Germinal center (tissue), 1 donor: ENCODE data around the gene LAG3.
"Not testable (repeated sequence)": the region's sequence is repeated elsewhere in the genome, so short reads cannot be mapped to it uniquely, and the experiment has no call there.

ENCODE experiments used
- DNase-seq: peaks from one replicate; pipeline ENCODE4 v3.0.0; 2012; ENCODE audit warnings: mixed read lengths, low spot score

Gene LAG3

DNA sequence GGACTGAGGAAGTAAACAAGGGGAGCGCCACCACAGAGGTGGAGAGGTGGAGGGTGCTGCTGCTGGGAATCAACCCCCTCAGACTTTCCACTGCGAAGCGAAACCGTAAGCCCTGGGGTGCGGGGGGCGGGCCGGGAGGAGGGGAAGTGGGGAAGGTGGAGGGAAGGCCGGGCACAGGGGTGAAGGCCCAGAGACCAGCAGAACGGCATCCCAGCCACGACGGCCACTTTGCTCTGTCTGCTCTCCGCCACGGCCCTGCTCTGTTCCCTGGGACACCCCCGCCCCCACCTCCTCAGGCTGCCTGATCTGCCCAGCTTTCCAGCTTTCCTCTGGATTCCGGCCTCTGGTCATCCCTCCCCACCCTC is at the start of gene LAG3:
TSS of gene LAG3 (plus strand) at position 190 of the 365 bp plus-strand sequence. CDS start 333 bp downstream, outside the sequence.
- no peak for DNase-seq

DNA sequence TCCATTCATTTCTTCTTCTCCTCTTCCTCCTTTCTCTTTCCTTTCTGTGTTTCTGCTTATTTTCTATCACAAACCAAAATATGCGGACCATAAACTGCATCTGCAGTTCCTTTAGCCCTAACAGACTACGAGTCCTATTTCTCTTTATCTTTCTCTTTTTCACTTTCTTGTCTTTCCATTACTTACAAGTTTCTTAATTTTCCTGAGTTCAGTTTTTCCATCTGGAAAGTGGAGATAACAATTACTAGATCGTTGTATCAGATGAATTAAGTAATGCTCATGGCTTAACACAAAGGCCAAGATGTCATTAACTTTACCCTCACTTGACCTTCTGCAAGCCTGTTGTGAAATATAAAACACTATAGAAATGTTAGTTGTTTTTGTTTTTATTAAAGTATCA is 49.5 kb upstream of the LAG3 start:
- DNase-seq: no peak

DNA sequence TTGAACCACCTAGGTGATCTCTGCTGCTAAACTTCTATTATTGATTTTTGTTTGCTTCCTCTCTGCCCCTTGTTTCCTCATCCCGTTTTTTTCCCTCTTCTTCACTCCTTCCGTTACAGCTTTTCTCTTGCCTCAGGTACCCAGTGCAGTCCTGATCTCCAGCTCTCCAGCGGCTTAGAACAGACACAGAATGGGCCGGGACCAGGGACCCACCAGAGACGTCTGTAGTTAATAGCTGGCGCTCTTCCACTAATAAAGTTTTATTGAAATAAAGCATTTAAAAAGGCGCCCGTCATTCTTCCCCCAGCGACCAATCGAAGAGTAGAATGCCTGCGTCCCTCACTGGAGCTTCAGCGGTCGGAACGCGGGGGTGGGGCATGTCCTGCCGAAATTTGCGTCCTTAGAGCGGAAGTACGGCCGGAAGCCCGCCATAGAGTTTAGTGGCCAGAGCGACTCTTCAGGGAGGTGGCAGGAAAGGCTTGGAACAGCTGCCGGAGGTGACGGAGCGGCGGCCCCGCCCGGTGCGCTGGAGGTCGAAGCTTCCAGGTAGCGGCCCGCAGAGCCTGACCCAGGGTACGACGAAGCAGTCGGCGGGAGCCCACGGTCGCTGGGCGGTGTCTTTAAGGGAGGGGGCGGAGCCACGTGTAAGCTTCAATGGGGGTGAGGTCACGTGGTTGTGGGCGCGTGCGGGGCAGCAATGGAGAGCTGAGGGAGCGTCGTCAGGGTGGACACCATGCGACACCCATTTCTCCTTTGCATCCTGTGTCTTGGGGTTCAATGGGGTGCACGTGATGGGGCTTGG is 48.5 kb upstream of the LAG3 start, which contains the start of gene COPS7A:
TSS of gene COPS7A (plus strand) at position 440 of the 802 bp plus-strand sequence. CDS start 611 bp downstream, outside the sequence.
- DNase-seq: peak; percentile 96

DNA sequence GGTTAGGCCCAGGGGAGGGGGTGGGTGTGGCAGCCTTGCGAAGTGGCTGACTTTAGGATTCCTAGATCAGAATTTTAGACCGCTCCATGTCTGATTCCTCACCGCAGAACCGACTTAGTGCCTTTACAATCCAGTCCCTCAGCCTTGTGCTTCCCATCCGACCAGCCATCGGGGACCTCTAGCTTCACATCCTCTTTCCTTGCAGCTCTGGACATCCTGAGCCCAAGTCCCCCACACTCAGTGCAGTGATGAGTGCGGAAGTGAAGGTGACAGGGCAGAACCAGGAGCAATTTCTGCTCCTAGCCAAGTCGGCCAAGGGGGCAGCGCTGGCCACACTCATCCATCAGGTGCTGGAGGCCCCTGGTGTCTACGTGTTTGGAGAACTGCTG is 47.9 kb upstream of the LAG3 start:
- no peak for DNase-seq

DNA sequence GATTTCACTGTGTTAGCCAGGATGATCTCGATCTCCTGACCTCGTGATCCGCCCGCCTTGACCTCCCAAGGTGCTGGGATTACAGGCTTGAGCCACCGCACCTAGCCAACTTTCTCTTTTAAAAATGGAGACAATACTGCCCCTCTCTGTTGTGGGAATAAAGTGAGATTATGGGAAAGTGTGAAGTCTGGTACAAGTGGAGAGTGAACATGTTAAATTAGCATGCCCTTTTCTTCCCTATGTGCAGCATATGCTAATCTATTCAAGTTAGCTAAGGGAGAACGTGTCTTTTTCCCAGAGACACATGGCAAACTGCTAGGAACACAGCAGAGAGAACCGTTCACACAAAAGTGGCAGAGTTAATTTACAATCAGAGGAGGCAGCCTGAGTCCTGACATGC is 47.0 kb upstream of the LAG3 start:
- no peak for DNase-seq

DNA sequence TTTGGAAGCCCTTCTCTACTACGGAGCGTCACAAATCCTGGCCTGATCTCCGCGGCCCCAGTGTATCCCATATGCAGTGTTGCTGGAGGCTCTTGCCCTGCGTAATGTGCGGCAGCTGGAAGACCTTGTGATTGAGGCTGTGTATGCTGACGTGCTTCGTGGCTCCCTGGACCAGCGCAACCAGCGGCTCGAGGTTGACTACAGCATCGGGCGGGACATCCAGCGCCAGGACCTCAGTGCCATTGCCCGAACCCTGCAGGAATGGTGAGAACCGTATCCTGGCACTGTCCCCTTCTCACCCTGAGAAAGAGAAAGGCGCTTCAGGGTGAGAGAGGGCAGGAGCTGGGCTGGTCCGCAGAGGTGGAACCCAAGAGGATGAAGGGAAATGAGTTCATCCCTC is 43.1 kb upstream of the LAG3 start:
- no peak for DNase-seq

DNA sequence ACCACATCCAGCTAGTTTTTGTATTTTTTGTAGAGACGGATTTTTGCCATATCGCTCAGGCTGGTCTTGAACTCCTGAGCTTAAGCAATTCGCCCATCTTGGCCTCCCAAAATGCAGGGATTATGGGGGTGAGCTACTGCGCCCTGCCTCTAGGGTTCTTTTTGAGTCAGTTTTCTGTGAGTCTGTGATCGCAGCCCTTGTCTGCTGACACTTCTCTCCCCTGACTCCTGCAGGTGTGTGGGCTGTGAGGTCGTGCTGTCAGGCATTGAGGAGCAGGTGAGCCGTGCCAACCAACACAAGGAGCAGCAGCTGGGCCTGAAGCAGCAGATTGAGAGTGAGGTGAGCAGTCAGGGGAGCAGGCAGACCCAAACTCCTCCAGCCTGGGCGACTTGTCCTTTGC is 42.2 kb upstream of the LAG3 start:
- DNase-seq: no peak

DNA sequence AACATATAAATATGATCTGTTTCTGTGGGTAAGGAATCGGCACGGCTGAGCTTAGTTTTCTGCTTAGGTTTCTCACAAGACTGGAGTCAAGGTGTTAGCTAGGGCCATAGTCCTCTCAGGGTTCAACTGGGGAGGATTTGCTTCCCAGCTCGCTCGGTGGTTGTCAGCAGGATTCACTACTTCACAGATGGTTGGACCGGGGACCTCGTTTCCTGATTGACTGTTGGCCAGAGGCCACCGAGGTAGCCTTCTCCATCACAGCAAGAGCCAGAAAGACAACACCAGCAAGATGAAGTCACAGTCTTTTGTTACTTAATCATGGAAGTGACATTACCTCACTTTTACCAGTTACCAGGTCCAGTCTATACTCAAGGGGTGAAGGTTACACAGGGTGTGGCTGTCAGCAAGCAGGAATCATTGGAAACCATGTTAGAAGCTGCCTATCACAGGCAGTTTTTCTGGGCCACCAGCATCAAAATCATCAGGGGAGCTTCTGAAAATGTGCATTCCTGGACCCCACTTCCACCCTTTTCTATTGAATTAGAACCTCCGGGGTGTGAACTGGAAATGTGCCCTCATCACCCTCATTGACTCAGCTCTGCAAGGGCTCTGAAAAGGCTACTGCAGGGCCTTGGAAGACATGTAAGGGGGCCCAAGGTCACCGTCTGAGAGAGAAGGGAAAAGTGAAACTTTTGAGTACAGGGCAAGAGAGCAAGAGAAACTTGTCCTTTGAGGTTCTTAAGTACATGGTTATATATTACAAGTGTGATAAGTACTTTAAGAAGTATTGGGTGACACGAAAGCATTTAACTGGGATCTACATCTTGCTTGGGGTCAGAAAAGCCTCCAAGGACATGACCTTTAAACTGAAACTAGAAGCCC is 37.6 kb upstream of the LAG3 start:
- DNase-seq: no peak

DNA sequence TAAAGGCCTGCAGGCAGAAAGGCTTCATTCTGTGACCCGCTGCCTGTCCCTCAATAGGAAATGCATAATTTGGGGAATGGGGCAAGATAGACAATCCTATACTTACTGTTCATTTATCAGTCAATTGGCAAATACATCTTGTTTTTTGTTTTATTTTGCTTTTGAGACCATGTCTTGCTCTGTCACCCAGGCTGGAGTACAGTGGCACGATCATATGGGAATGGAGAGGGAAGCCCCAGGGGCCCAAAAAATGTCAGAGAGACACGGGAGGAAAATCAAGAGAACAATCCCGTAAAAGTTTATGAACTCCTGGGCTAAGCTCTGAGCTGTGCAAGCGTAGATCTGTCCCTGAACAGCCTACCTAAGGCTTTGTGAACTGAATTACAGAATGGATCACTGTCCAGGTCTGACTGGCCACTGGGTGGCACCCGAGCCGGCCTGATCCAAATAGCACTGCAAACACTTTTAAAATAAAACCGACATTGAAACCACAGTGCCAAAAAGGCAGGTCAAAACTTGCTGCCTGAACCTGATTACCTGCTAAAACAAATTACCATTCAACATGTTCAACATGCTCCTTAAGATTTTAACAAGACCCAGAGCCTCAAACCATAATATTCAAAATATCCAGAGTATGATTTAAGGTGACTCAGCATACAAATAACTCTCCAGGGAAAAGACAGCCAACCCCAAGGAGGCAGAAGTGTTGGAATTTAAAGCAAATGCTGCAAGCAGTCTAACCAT is 36.7 kb upstream of the LAG3 start:
- no peak for DNase-seq

DNA sequence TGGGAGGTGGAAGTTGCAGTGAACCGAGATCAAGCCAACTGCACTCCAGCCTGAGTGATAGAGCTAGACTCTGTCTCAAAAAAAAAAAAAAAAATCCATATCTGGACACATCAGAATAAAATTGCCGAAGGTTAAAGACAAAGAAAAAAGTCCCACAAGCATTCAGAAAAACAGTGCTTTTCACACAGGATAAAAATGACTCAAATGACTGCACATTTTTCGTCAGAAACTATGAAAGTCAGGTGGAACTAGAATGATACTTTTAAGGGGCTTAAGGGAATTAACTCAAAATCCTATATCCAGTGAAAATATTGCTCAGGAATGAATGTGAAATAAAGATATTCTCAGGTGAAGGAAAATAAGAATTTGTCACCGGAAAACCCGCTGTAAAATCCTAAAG is 35.6 kb upstream of the LAG3 start:
- no peak for DNase-seq

DNA sequence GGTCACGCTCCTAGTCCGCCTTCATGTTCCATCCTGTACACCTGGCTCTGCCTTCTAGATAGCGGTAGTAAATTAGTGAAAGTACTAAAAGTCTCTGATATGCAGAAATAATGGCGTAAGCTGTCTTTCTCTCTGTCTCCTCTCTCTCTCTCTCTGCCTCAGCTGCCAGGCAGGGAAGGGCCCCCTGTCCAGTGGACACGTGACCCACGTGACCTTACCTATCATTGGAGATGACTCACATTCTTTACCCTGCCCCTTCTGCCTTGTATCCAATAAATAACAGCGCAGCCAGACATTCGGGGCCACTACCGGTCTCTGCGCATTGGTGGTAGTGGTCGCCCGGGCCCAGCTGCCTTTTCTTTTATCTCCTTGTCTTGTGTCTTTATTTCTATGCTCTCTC is 30.2 kb upstream of the LAG3 start:
- DNase-seq: not testable (repeated sequence)

DNA sequence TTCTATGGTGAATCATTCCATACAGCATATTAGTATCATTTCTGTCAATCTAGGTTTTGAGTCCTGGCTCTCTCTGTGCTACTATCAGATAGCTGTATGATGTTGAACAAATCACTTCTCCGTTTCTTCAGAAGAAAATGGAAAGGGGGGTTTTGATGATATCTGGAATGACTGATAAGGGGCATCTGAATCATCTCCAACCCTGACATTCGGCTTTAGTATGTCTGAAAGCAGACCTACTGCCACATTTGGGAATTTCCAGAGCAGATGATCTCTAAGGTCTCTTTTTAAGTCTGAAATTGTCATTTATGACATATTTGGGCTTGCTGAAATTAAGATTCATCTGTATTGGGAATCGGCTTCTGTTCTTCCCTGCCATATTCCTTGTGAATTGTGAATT is 29.5 kb upstream of the LAG3 start:
- no peak for DNase-seq

DNA sequence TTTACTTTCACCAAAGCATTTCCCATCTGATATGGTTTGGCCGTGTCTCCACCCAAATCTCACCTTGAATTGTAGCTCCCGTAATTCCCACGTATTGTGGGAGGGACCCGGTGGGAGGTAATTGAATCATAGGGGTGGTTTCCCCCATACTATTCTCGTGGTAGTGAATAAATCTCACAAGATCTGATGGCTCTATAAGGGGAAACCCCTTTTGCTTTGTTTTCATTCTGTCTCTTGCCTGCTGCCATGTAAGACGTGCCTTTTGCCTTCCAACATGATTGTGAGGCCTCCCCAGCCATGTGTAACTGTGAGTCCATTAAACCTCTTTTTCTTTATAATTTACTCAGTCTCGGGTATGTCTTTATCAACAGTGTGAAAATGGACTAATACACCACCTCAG is 29.0 kb upstream of the LAG3 start:
- DNase-seq: not testable (repeated sequence)

DNA sequence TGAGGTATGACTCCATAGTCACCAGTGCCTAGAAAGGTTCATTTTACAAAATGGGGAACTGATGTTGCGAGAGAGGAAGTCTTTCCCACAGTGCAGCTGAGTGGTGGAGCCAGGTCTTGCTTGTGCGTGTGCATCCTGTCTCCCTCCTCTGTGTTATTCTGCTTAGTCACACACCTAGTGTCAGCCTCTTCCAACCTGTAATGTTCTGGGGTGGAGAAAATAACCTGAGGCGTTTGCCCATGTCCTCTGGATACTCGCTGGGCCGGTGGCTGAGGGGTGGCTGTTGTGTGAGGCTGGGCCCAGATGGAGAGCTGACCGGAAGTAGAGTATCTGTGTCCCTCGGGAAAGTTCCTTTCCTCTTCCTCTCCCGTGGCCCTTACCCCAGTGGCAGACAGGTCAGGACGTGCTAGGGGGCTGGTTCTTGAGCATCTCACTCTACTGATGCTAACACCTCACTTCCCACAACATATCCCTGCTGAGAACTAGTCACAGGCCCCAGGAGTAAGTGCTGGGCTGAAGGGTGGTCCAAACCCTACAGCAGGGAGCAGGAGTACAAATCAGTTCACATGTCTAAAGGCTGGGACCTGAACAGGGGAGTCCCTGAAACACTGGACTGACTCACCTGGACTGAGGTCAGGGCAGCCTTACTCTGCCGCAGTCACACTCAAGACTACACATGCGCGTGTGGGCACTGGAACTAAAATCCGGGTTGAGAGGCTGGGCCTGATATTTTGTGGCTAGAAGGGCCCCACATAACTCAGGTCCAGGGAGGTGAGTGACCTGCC is 26.4 kb upstream of the LAG3 start:
- peak; percentile 66 for DNase-seq

DNA sequence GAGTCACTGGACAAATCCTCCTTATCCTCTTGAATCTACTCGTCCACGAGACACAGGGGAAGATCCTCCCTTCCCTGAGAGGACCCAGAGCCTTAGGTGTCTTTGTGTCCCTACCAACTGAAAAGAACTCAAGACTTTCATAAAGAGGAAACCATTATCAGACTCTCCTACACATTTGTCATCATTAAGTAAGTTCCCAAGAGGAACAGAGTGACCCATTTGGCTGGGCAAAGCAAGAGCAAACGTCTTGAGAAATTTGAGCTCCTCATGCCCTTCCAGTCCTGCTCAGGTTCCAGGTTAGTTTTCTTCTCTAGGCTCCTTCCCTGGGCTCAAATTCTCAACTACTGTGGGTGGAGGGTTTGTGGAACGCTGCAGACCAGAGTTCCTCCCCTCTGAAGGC is 25.1 kb upstream of the LAG3 start:
- no peak for DNase-seq

DNA sequence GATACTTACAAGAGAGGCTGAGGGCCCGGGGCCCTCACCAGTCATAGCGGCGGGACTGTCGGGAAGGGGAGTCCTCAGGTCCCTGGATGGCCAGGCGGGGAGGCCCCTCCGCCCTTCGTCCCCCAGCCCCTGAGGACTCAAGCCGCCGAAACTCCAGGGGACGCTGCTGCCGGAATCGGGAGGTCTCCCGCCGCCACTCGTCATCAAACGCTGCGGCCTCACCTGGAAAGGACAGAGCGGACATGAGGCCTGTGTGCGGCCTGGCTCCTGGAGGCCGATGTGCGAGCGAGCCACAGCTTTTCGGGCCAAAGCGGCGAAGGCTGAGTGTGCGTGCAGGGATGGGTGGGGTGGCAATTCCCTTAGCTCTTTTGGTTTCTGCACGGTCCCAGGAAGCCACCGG is 23.6 kb upstream of the LAG3 start:
- DNase-seq: no peak

DNA sequence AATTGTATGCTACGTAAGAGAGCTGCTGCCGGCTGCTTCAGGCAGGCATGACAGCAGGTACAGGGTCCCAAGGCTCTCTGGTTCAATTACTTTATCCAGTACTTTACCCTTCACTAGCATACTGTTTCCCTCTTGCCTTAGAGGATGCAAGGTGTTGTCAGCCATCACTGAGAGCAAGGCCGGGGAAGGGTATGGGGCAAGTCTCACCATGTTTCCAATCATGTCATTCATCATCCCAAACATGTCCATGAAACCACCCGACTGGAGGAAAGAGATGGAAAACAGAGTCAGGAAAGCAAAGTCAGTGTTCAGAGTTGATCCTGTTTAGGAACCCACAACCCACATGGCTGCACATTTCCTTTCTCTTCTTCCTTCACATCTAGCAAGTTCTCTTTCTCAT is 21.8 kb upstream of the LAG3 start:
- no peak for DNase-seq

DNA sequence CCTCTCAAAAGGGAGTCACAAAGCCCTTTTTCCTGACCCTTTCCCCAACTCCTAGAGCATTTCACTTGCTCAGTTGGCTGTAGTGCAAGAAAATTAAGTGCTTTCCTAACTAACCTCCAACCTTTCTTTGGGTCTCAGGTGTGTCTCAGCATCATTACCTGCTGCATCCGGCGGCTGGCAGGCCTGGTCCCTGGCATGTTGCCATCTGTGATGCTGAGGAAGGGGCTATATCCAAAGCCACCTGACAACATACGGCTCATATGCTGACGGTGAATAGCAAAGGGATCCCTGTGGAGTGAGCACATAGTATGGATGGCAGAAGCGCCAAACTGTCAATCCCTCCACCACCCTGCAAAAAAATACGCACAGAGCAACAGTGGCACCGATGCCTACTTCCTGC is 20.6 kb upstream of the LAG3 start:
- DNase-seq: no peak

DNA sequence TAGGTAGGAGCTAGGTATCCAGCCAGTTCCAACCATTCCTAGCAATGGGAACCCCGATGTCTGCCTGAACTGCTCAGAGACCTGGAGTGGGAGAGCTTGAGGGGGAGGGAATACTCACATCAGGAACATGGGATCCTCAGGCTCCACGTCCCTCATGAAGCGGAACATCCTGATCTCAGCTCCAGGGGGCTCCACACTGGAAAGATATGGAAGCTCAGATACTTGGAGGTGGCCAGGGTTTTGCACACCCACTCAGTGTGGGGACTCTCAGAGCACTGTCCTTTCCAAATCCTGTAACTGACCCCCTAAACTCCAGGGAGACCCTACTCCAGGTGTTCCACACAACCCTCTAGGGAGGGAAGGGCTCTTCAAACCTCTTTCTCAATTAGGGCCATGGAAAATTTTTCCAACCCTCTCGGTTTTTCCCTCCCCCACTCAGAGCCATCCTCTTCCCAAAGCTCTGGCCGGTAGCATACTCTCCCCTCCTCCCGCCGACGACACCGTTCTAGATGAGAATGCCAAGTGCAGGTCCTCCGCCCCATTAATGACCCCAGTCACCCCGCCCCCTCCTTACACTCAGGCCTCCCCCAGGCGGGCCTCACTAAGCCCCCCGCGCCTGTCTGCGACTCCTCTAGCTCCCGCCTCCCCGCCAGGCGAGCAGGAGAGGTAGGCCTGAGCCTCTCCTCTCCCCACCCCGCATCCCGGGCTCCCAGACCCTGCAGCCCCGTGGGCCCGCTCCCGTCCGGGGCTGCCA is 20.0 kb upstream of the LAG3 start:
- DNase-seq: no peak

DNA sequence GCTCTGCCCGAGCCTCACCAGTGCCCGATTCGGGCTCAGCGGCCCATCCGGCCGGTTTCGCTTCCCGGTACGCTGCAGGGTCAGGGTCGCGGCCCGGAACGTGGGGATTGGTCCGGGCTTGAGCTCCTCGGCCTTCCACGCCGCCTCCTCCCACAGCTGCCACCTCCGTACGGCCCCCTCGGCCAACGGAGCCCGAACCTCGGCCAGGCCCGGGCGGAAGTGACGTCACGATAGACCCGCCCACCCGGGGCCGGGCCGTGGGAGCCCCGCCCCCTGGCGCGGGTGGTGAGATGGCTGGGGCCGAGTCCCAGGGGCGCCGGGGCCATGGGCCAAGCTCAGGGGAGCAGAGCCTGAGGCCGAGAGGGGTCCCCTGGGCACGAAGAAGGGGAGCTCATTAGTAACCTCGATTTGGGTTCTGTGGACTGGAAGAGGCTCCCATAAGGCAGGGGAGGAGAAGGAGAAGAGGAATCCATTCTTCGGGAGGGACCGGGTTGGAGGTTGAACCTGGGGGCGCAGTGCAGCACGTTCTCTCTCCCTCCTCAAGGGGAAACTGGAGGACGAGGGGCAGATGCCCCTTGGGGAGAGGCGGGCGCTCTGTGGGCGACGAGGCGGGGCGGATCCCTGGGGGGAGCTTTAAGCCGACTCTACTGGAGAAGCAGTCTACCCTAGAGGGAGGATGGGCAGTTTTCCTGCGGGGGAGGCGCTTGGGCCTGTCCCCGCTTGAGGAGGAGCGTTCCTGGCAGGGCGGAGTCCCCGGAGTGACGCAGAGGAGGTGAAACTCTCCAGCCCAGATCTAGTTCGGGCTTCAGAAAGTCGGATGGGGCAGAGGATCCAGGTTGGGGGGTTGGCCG is 19.2 kb upstream of the LAG3 start, which contains the start of gene MLF2:
TSS of gene MLF2 (minus strand) at position 221 of the 851 bp plus-strand sequence. CDS start 807 bp downstream, outside the sequence.
- DNase-seq: peak; percentile 98
